Neural progenitor cell (in vitro differentiated cells): Measurements from ENCODE around the gene MAPK4. TPM values are rescaled to one million over a fixed set of nuclear protein-coding genes. Genes with fewer than 3 reads are reported as not detected.

Experiments
- DNase-seq: peaks from one replicate; pipeline ENCODE4 v3.0.0-alpha.2; 2016; ENCODE audit warnings: low spot score
- H2AFZ ChIP-seq: fragments of 200-600 bp; sonication (generic); replicated peaks from 2 replicates; pipeline ENCODE4 v1.6.1; 2016; ENCODE audit warnings: antibody characterized with exemption
- H3F3A ChIP-seq: fragments of 200-600 bp; sonication (generic); 2 replicates; pipeline ENCODE4 v1.6.1; 2016; ENCODE audit warnings: antibody characterized with exemption, low read depth
- H3K27ac ChIP-seq: fragments of 200-600 bp; sonication (generic); 2 replicates; pipeline ENCODE4 v1.5.1; 2016; ENCODE audit warnings: mild to moderate bottlenecking
- H3K27me3 ChIP-seq: fragments of 200-600 bp; sonication (generic); 2 replicates; pipeline ENCODE4 v1.6.1; 2016; ENCODE audit warnings: mild to moderate bottlenecking, moderate library complexity
- H3K36me3 ChIP-seq: fragments of 200-600 bp; sonication (generic); 2 replicates; pipeline ENCODE4 v1.5.1; 2016
- H3K4me1 ChIP-seq: fragments of 200-600 bp; sonication (generic); 2 replicates; pipeline ENCODE4 v1.6.1; 2016; ENCODE audit warnings: mixed run types
- H3K4me2 ChIP-seq: fragments of 200-600 bp; sonication (generic); 2 replicates; pipeline ENCODE4 v1.6.1; 2016
- H3K4me3 ChIP-seq: fragments of 200-600 bp; sonication (generic); 2 replicates; pipeline ENCODE4 v1.5.1; 2016
- H3K79me2 ChIP-seq: fragments of 200-600 bp; sonication (generic); 2 replicates; pipeline ENCODE4 v1.6.1; 2016; ENCODE audit warnings: low read depth
- H3K9ac ChIP-seq: fragments of 200-600 bp; sonication (generic); 2 replicates; pipeline ENCODE4 v1.6.1; 2016
- H3K9me3 ChIP-seq: fragments of 200-600 bp; sonication (generic); 2 replicates; pipeline ENCODE4 v1.5.1; 2016; ENCODE audit warnings: low read depth
- H4K20me1 ChIP-seq: fragments of 200-600 bp; sonication (generic); 2 replicates; pipeline ENCODE4 v1.6.1; 2016; ENCODE audit warnings: low read depth
- H3K27ac Mint-ChIP-seq: 3 replicates; pipeline ENCODE4 v1.8.0; 2021; ENCODE audit warnings: mixed read lengths
- H3K27me3 Mint-ChIP-seq: 2 replicates; pipeline ENCODE4 v1.8.0; 2022; ENCODE audit warnings: low read depth, mild to moderate bottlenecking, inconsistent platforms, moderate library complexity, mixed read lengths; ENCODE audit not compliant: insufficient read depth
- H3K36me3 Mint-ChIP-seq: 3 replicates; pipeline ENCODE4 v1.8.0; 2021; ENCODE audit warnings: mixed read lengths
- H3K4me1 Mint-ChIP-seq: 3 replicates; pipeline ENCODE4 v1.8.0; 2021; ENCODE audit warnings: mixed read lengths
- H3K4me3 Mint-ChIP-seq: 3 replicates; pipeline ENCODE4 v1.8.0; 2021; ENCODE audit warnings: mild to moderate bottlenecking, moderate library complexity, mixed read lengths
- H3K9me3 Mint-ChIP-seq: 3 replicates; pipeline ENCODE4 v1.8.0; 2020; ENCODE audit warnings: mixed read lengths
- EZH2 ChIP-seq: fragments of 200-600 bp; sonication (generic); IDR thresholded peaks from 2 replicates; pipeline ENCODE4 v1.6.1; 2017; ENCODE audit warnings: antibody characterized with exemption, mild to moderate bottlenecking, moderate library complexity
- EZH2phosphoT487 ChIP-seq: fragments of 200-600 bp; sonication (generic); IDR thresholded peaks from 2 replicates; pipeline ENCODE4 v1.6.1; 2017; ENCODE audit warnings: antibody characterized with exemption
- total RNA-seq: library from RNA; depleted of rRNA; stranded (reverse); fragments of >200 nt; gene quantifications from 2 replicates; pipeline ENCODE4 v1.2.3, GENCODE V29; 2015; ENCODE audit warnings: low replicate concordance
- TF ChIP-seq, protein P1 (sequence below): fragments of 200-600 bp; sonication (generic); IDR thresholded peaks from 2 replicates; pipeline ENCODE4 v1.5.1; 2017; ENCODE audit warnings: antibody characterized with exemption, mild to moderate bottlenecking

MAPK4 gene
- total RNA-seq, 1 donor from 2014 or later = 7.0 TPM

DNA sequence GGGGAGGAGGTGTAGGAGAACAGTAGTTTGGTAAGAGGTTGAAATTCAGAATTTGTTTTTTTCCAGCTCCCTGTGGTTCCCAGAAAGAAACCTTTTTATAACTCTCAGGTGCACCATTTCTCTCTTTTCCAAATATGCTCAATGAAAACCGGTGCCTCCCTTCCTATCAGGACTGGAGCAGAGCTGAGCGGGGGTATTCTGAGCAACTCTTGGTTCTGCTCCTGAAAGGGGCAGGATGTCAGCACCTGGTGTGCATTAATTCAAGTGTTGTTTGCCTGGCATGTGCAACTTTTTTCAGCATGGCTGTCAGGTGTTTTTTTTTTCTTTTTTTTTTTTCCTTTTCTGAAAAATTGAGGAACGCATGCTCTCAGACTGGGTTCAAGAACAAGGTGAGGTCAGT is 74.1 kb downstream of the MAPK4 start:
- H3K27ac ChIP-seq = no peak overlapping the region
- no peak overlapping the region for H3K4me3 Mint-ChIP-seq
- no peaks in the 10 kb centered on the region for H3F3A ChIP-seq
- peaks cover 4% of the 10 kb centered on the region for H4K20me1 ChIP-seq
- no peaks in the 10 kb centered on the region for H3K27me3 ChIP-seq
- peaks cover 8% of the 10 kb centered on the region for H3K27me3 Mint-ChIP-seq
- no peak overlapping the region for H3K27ac Mint-ChIP-seq
- no peak overlapping the region for H3K4me3 ChIP-seq
- H3K36me3 Mint-ChIP-seq = peaks cover 5% of the 10 kb centered on the region
- peaks cover 44% of the 10 kb centered on the region for H3K4me1 Mint-ChIP-seq
- no peak for TF ChIP-seq EZH2phosphoT487
- TF ChIP-seq, protein P1, sequence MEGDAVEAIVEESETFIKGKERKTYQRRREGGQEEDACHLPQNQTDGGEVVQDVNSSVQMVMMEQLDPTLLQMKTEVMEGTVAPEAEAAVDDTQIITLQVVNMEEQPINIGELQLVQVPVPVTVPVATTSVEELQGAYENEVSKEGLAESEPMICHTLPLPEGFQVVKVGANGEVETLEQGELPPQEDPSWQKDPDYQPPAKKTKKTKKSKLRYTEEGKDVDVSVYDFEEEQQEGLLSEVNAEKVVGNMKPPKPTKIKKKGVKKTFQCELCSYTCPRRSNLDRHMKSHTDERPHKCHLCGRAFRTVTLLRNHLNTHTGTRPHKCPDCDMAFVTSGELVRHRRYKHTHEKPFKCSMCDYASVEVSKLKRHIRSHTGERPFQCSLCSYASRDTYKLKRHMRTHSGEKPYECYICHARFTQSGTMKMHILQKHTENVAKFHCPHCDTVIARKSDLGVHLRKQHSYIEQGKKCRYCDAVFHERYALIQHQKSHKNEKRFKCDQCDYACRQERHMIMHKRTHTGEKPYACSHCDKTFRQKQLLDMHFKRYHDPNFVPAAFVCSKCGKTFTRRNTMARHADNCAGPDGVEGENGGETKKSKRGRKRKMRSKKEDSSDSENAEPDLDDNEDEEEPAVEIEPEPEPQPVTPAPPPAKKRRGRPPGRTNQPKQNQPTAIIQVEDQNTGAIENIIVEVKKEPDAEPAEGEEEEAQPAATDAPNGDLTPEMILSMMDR = no peak
- TF ChIP-seq EZH2 = no peak
- DNase-seq = no peak
- no peaks in the 10 kb centered on the region for H3K79me2 ChIP-seq
- no peak overlapping the region for H3K9ac ChIP-seq
- no peak overlapping the region for H2AFZ ChIP-seq
- no peak overlapping the region for H3K4me2 ChIP-seq
- H3K36me3 ChIP-seq = no peaks in the 10 kb centered on the region
- no peaks in the 10 kb centered on the region for H3K9me3 ChIP-seq
- no peaks in the 10 kb centered on the region for H3K9me3 Mint-ChIP-seq
- peaks cover 9% of the 10 kb centered on the region for H3K4me1 ChIP-seq

DNA sequence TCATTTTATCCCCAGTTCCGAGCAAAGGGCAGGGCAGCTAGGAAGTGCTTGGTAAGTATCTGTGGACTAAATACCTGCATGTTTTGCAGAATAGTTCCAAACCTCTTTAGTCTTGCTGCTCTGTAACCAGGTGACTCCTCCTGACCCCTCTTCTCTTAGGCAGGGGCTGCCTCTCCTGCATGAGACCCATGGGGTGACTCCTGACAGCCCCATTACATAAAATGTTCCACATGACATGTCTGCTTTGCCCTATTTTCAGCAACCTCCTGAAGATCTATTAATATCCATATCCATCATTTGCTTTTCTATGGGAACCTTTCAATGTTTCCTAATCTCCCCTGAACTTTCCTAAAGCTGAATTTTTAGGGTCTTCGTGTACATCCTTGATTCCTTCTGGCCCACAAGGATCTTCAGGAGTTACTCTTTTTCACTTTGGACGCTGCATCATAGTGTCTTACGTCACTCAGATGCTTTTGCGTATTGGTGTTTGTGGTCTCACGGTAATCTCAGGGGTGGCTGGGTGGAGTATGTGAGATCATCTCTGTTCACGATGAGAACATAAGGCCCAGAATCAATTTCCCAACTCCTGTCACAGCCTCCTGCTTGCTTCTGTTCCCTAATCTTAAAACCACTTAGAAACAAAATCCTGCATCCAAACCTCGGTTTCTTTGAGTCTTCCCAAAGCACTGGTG is 76.6 kb downstream of the MAPK4 start:
- Histone ChIP-seq H3K4me2 (no peak overlapping the region), H2AFZ (no peak overlapping the region), H3K79me2 (no peaks in the 10 kb centered on the region), H3K27me3 (no peaks in the 10 kb centered on the region), H3K36me3 (no peaks in the 10 kb centered on the region), H3K4me3 (no peak overlapping the region), H3K9ac (no peak overlapping the region), H3K27ac (no peak overlapping the region), H4K20me1 (peaks cover 10% of the 10 kb centered on the region), H3K9me3 (no peaks in the 10 kb centered on the region), H3F3A (no peaks in the 10 kb centered on the region), H3K4me1 (peaks cover 9% of the 10 kb centered on the region)
- Mint-ChIP-seq H3K36me3 (peaks cover 5% of the 10 kb centered on the region), H3K4me3 (no peak overlapping the region), H3K9me3 (no peaks in the 10 kb centered on the region), H3K27me3 (peaks cover 6% of the 10 kb centered on the region), H3K4me1 (peaks cover 51% of the 10 kb centered on the region), H3K27ac (no peak overlapping the region)
- DNase-seq = no peak
- no peak for TF ChIP-seq EZH2phosphoT487
- TF ChIP-seq, protein P1 = no peak
- TF ChIP-seq EZH2 = no peak

DNA sequence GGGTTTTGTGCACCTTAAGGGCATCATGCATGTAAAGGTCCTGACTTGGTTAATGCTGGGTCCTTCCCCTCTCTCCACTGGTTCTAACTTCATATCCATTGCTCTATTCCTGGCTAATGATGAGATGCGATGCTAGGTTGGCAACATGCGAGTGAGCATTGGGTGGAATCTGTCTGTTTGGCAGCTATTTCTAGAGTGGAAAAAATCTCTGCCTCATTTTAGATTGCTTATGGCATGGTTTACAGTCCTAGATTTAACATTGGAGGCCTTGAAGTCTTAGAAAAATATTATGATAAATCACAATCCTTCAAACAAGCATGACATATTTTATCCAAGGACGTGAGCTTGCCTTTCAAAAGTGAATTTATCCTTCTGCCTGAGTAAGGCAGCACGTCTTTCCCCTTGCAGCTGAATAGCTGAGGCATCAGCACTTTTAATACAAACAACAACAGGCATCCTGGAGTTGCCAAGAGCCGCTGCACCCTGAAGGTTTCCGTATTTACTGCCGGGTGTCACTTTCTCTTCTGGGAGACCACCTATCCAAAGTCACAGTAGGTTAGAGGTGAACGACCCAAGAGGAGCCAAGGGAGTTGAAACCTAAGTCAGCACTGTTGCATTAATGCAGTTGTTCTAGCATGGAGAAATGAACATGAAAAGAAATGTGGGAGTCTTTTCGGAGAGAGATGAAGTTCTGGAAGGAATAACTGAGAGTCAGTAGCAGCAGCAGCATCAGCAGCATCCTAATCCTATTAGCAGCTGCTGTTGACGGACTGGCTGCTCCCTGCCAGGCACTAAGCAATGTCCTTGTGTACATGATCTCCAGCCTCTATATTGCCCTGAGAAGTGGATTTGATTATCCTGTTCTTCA is 78.4 kb downstream of the MAPK4 start:
- H3K27me3 Mint-ChIP-seq = peaks cover 6% of the 10 kb centered on the region
- Histone ChIP-seq H3K9ac (no peak overlapping the region), H3K79me2 (no peaks in the 10 kb centered on the region), H3K4me3 (no peak overlapping the region), H3K27me3 (no peaks in the 10 kb centered on the region), H4K20me1 (peaks cover 10% of the 10 kb centered on the region), H3F3A (no peaks in the 10 kb centered on the region), H2AFZ (no peak overlapping the region), H3K9me3 (no peaks in the 10 kb centered on the region), H3K4me2 (no peak overlapping the region), H3K36me3 (no peaks in the 10 kb centered on the region), H3K27ac (no peak overlapping the region), H3K4me1 (peaks cover 3% of the 10 kb centered on the region)
- H3K4me3 Mint-ChIP-seq = no peak overlapping the region
- H3K27ac Mint-ChIP-seq = no peak overlapping the region
- peaks cover 49% of the 10 kb centered on the region for H3K4me1 Mint-ChIP-seq
- DNase-seq = peak; percentile 33
- peaks cover 5% of the 10 kb centered on the region for H3K36me3 Mint-ChIP-seq
- TF ChIP-seq, protein P1 = no peak
- TF ChIP-seq EZH2 (no peak), EZH2phosphoT487 (no peak)
- no peaks in the 10 kb centered on the region for H3K9me3 Mint-ChIP-seq
